HG02678 (cell line): ENCODE data around the gene ALPG.

Source experiments
- ATAC-seq: cut with Tn5 transposase; IDR thresholded peaks from one replicate; pipeline ENCODE4 v1.9.1; 2021; ENCODE audit warnings: mild to moderate bottlenecking, moderate library complexity; ENCODE audit not compliant: unreplicated experiment

The ALPG gene

GRCh38 chr2:232456296-232457120 lies 49.9 kb downstream of the ALPG start:
- ATAC-seq = no peak

- ATAC-seq = no peak
These were observed 50.7 kb downstream of the ALPG start for GRCh38 chr2:232457121-232458011.

GRCh38 chr2:232458051-232458660 lies 51.5 kb downstream of the ALPG start:
- no peak for ATAC-seq

- ATAC-seq = no peak
These were observed 52.2 kb downstream of the ALPG start for GRCh38 chr2:232458661-232459418.

- ATAC-seq = no peak
These were observed 52.9 kb downstream of the ALPG start for GRCh38 chr2:232459419-232460035.

- ATAC-seq = no peak
These were observed 53.5 kb downstream of the ALPG start for GRCh38 chr2:232460171-232460570.
